HG03439 (cell line): Measurements from ENCODE around the gene CFL2.
"Not testable (repeated sequence)": the region's sequence is repeated elsewhere in the genome, so short reads cannot be mapped to it uniquely, and the experiment has no call there.

ENCODE experiments used
- ATAC-seq: cut with Tn5 transposase; IDR thresholded peaks from one replicate; pipeline ENCODE4 v1.9.1; 2021; ENCODE audit warnings: mild to moderate bottlenecking, moderate library complexity; ENCODE audit not compliant: unreplicated experiment

The CFL2 gene

DNA sequence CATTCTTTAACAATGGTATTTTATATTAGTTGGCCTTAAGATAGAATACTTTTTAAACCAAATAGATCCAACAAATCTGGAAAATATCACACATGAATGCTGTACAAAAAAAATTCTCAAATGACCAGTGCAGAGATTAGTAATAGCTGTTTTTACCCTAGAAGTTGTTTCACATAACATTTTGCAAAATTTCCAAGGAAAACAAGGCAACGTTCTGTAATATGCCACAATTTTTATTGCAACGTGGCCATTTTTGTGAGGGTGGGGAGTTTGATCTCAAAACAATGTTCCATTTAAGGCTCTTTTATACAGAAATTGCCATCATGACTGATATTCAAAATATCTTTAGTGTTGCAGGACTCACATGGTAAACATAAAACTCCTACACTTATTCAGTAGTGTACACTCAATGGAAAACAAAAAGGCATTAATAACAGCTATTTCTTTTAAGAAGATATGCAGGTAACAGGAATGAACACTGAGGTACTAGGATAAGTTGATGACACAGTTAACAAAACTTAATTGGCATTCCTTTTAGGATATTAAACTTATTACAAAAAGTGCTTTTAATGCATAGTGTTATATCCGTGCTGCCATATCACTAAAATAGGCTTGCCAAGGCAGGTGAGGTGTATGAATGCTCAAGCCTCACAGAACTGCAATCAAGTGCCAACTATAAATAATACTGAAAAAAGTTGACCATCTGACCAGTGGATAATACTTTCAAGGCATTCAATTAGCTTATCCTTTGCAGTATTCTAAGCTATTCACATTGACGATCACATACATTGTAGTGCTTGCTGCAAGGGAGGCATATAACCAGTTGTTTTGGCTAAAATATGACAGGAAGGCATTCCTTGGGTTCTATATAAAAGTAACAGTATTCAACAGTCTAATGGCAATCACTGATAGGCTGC is 2.3 kb downstream of the CFL2 start:
- no peak for ATAC-seq

DNA sequence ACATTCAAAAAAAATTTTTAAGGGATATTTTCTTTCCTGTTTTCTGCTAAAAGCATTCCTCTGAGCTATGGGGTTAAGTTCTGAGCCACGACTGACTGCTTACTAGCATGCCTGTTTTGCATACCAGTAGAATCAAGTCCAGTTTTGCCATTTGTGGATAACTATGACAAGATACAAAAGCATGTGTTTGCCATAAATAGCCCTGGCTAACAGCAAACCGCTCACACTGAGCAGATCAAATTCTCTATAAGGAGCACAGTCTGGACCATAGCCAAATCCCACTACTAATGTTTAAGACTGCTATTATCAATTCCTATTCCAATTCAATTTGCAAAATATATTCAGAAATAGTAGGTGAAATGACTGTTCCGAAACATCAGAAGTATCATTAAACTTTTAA is 3.2 kb downstream of the CFL2 start:
- peak; percentile 47 for ATAC-seq

DNA sequence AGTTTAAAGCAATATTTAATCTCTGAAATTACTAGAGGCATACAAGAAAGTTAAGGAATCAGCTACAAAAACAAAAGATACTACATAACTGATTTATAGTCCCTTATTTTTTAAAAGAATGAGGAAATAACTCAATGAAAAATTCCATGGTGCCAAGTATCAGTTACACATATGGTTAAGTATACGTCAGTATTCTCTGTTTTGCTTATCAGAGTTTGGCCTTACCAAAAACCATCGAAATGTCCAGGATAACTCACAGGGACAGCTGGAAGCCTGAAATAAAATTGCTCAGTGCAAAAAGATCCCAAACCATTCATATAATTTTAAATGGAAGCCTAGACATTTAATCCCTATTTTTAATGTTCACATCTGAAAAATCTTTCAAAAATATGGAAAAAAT is 3.6 kb downstream of the CFL2 start:
- ATAC-seq, result no peak

DNA sequence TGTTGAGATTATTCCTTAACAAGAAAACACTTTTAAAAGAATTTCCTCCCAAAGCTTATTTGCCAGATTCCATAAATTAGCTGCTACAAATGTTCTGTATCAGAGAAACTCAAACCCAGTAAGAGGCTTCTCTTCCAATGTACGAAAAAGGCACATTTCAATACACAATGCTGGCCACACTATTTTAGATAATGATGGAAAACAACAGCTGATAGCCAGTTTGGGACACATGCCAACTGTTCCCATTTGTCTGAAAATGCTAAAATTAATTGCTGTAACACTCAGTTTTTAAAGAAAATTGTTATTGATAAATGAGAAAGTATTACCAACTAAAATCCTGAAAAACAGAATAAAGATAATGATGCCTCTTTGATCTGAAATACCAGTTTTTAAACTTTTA is 4.4 kb downstream of the CFL2 start:
- no peak for ATAC-seq

DNA sequence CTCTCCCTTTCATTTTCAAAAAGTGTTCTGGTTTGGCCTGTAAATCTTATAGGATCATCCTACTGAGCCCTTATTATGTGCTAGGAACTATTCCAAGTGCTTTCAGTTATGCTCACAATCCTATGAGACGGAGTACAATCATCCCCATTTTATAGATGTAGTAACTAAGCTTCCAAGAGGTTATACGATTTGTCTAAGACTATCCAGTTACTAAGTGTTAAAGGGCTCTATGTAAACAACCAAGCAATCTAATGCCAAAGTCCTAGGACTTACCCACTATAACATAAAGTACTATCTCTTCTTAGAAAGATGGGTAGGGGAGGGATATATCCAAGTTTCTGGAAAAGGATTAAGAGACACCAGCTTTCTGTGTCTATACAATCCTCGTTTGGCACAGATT is 6.7 kb downstream of the CFL2 start:
- ATAC-seq, result no peak

DNA sequence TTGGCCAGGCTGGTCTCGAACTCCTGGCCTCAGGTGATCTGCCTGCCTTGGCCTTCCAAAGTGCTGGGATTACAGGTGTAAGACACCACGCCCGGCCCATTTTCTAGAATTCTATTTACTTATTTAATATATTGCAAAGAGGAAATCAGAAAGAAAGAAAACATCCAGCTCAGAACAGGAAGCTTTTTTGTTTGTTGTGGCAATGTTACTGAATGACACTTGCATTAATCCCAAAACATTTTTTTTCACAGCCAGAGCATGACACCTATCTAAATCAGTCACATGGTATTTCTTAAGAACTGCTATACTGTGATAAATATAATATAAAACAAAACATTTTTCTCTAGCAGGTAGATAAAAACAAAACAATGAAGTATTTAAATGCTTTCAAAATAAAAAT is 12.6 kb downstream of the CFL2 start:
- ATAC-seq, result no peak

DNA sequence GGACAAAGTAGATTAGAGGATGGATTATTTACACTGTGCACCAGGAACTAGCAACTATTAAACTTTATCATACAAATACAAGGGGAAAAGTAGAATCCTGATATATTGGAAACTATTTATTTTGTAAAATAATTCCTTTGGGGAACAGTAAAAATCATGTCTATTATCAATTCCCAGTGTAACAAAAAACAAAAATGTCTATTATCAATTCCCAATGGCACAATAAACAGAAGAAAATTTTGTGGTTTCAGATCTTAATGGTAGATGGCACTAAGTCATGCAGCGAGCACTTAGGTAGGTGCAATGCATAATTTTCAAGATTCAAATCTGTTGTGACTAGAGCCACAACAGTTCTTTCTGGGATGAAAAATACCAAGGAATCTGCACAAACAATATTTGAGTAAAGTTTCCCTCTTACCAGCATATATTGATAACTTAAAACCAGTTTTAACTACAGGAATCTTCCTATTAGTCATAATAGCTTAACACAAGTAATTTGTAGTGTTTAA is 13.7 kb downstream of the CFL2 start:
- ATAC-seq, result no peak

DNA sequence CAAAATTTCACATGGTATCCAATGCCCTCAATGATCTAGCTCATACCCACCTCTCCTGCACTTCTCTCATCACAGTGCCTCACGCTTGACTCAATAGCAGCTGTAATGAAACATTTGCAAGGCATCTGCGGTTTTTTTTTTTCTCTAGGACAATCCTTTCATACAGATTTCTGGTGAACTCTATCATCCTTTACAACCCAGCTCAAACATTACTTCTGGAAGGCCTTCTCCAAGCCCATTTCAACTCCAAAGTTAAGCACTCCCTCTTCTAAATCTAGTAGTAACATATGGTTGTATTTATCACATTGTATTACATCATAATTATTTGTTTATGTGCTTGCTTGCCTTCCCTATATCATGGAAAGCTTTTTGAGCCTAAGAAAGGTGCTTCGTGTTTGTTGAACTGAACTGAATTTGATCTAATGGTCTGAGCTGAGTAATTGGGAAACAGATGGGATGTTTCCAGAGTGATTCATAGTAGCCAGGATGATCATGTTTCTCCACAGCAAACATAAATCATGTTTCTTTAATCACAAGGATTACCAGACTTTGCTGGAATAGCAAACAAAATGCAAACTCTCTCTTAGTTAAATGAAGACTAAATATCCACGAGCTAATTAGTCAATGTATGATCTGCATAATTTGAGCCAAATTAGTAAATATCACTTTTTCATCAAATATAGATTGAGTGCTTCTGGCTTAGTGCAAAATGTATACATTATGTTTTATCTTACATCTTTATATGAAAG is 14.3 kb downstream of the CFL2 start:
- ATAC-seq, result no peak

DNA sequence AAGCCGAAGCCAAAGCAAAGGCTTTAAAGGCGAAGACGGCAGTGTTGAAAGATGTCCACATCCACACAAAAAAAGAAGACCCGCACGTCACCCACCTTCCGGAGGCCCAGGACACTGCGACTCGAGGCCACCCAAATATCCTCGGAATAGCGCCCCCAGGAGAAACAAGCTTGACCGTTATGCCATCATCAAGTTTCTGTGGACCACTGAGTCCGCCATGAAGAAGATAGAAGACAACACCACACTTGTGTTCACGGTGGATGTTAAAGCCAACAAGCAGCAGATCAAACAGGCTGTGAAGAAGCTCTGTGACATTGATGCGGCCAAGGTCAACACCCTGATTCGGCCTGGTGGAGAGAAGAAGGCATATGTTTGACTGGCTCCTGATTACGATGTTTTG is 20.2 kb downstream of the CFL2 start:
- not testable (repeated sequence) for ATAC-seq

DNA sequence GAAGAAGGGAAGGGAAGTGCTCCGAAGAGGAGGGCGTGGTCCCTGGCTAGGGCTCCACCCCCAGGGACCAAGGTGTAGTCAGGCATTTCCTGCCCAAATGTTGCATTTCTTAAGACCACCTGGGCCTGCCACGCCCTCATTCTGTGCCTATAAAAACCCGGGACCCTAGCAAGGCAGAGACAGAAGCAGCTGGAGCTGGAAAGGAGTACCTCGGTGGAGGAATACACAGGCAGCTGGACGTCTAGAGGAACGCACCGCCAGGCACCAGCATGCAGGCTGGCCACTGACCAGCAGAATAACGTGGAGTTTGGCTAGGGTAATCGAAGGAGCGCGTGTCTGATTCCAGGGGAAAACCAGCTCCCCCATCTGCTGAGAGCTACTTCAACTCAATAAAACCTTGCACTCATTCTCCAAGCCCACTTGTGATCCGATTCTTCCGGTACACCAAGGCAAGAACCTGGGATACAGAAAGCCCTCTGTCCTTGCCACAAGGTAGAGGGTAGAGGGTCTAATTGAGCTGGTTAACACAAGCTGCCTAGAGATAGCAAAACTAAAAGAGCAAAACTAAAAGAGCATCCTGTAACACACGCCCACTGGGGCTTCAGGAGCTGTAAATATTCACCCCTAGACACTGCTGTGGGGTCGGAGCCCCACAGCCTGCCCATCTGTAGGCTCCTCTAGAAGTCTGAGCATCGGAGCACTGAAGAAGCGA is 21.0 kb downstream of the CFL2 start:
- no peak for ATAC-seq

DNA sequence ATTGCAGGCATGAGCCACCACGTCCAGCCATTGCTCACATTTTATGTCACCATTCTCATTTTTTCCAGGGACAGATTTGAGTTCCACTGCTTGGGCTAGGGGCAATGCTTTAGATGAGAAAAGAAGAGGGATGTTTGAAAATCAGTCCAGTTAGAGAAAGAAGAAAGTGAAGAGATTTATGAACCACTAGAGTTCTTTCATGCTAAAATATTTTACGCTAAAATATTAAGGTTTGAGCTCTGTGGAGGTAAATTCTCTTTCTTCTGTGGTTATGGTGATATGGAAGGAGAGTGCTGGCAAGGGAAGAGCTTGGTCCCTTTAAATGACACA is 21.5 kb downstream of the CFL2 start:
- ATAC-seq, result no peak

DNA sequence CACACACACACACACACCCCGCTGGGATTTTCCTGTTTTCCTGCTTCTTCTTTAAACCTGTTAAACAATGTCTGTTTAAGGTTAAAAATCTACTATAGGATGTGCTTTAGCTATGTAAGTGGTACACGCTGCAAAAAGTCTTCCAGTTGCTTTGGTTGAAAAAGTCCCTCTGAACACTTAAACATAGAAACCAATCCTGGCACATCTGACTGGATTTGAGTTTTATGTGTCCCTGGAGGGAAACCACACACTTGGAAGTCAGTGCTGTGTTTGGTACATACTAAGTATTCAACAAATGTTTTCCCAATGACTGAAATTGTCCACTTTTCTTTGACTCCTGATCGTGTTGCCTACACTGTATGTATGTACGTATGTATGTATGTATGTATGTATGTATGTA is 22.0 kb downstream of the CFL2 start:
- ATAC-seq, result no peak

DNA sequence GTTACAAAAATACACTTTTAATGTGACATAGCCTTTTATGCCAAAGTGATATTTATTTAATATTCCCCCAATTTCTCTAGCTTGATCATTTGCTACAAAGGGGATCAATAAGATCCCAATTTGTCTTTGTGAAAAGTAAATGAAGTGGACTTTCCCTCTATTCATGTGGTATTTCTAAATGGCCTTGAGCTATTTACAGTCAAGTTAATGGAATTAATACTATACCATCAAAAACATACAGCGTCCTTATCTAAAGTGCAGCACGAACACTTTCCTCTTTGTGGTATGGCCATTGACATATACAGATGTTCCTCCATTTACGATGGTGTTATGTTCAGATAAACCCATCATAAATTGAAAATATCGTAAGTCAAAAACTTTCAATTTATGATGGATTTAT is 23.2 kb downstream of the CFL2 start:
- ATAC-seq, result no peak

DNA sequence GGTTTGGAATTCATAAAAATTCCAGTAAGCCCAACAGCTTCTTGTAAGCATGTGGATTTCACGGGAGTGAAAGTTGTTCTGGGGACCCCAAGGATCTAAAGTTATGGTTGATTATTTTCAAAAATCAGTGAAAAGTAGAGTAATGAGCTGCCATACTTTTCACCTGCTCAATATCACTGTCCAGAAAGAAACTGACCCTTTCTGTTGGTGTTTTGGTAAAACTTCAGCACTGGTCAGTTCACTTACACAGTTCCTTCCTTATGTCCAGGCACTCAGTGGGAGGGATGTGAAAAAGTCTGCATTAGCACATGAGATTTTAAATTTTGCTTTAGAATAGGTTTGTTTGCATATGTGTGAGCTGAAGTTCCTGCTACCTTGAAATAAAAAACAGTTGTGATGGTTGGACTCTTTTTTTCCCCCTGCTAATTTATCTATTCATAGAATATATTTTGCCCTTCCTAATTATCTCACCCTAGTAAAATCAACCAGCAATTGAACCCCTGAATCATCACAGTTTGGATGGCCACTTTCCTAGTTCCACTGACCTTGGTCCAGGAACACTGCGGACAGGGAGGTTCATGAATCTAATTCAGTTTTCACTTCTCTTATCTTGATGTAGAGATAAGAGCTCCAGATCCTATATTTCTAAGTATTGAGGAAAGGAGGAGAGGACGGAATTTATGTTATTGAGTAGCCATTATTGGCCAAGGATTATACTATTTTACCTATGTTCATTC is 25.8 kb downstream of the CFL2 start:
- no peak for ATAC-seq

DNA sequence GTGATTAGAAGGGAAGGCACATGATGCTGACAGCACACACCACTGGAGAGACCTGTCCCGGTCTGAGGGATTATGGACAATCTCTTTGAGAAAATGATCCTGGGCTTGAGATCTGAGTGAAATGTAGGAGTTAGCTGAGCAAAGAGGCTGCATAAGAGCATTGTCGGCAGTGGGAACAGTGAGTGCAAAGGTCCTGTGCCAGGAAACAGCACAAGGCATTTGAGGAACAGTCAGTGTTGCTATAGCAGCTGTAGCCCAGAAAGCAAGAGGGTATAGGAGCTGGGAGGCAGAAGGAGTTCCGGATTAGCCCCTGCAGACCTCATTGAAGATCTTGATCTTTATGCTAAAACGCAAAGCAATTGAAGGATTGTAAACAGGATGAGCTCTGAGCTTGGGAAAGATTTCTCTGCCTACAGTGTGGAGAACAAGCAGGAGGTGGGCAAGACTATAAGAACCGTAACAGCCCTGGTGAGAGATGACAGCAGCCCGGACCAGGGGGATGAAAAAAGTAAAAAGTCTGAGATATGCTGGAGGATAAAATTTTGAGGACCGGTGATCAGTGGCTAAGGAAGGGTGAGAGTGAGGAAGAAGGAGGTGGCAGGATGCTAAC is 28.5 kb downstream of the CFL2 start:
- no peak for ATAC-seq

DNA sequence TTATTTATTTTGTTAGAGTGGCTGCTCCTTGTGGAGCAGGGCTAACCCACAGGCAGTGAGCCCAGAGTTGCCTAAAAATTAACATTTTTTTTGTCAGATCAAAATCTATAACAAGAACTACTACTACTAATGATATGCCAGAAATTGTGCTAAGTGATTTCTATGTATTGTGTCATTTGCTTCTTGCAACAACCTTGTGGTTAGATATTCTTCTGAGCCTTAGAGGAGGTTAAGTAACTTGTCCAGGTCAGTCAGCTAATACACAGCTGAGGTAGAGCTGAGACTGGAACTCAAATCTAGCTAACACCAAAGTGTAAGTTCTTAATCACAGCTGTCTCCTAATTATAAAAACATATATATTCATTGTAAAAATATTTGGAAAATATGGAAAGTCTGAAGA is 29.8 kb downstream of the CFL2 start:
- no peak for ATAC-seq

DNA sequence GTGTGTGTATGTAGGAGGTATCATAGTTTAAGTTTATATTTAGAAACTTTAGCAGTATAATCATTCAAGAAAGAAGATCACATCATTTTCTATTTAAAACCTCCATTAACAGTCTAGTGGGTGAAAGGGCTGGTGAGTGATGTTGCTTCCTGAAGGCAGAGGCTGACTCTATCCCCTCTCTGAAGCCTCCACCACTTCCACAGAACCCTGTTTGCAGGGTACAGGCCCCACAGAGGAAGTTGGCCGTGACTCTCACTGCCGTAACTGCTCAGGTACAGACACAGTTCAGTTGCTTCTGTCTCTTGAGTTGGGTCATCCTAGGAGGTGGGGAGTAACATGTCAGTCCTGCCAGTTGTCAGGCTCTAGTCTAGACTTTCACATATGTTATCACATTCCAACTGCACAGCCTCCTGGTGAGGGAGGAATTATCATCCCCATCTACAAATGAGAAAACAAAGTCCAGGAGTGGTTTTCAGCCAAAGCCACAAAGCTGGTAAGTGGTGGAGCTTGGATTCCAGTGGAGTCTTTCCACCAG is 31.5 kb downstream of the CFL2 start:
- no peak for ATAC-seq

DNA sequence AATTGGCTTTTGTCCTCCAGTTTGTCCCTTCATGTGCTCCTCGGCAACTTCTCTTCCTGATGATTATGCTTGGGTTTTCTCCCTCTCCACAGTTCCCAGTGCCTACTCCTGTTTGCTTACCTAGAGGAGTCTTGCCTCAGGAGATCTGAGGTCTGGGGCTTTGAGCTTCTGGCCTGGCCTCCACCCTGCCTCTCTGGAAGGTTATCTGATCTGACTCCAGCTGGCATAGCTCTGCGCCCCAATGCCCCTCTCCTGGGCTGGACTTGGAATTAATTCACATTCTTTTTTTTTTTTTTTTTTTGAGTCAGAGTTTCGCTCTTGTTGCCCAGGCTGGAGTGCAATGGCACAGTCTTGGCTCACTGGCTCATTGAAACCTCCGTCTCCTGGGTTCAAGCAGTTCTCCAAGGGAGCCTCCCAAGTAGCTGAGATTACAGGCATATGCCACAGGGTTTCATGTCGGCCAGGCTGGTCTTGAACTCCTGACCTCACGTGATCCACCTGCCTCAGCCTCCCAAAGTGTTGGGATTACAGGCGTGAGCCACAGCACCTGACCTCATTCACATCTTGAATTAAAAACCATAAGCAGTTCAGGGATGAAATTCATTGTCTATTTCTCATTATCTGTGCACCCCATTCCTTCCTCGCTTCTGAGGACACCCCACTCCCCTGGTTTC is 33.5 kb downstream of the CFL2 start:
- no peak for ATAC-seq

DNA sequence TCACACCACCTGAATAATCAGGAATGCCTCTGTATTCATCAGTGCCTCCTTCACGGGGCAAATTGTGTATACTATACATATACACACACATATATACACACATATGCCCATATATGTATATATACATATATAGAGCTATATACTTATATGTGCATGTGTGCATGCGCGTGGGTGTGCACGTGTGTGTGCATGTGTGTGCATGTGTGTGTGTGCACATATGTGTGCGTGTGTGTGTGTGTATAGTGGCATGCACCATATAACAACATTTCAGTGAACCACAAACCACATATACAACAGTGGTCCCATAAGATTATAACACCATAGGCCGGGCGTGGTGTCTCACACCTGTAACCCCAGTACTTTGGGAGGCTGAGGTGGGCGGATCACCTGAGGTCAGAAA is 35.7 kb downstream of the CFL2 start:
- no peak for ATAC-seq

DNA sequence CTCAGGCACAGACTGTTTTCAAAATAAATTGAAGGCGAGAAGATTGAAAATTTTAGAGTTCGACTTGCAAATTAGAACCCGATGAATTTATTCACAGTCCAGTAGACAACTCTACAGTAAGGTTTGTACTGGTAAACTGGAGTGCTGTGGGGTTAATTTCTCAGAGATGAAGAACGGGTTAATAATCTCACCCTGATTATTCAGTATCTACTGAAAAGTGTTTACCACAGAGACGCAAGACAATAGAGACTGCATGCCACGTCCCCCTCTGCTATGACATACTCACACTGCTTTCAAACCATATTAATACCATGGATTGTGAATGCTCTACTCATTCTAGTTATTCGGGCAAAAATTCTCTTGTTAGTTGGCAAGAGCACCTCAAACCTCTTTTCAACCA is 36.1 kb downstream of the CFL2 start:
- ATAC-seq, result no peak
